GM12878 (cell line): ENCODE results near the gene UTP11. TPM values are rescaled to one million over a fixed set of nuclear protein-coding genes. Genes with fewer than 3 reads are reported as not detected.

Experiments
- ATAC-seq: fragments of 200-7000 bp; cut with Tn5 transposase; 3 replicates; pipeline ENCODE4 v1.9.1; 2020; ENCODE audit warnings: mild to moderate bottlenecking, moderate library complexity
- BruUV-seq: library from RNA; stranded (reverse); fragments of 400-500 nt; replicated peaks from 2 replicates; lab custom pipeline; 2021; lab: Mats Ljungman, UMichigan
- CTCF ChIA-PET: fragments of 300-600 bp; sonication (Branson Sonifier 250); formaldehyde crosslinking; extraction: SDS; loops from one replicate; lab custom pipeline; 2021; ENCODE audit warnings: inconsistent platforms; lab: Yijun Ruan, JAX
- POLR2A ChIA-PET: fragments of 350-600 bp; formaldehyde crosslinking; extraction: SDS; loops from one replicate; lab custom pipeline; 2021; ENCODE audit warnings: inconsistent platforms; lab: Charles Lee
- RAD21 ChIA-PET: fragments of 300-600 bp; sonication (Branson Sonifier 250); formaldehyde crosslinking; loops from one replicate; lab custom pipeline; 2023; ENCODE audit warnings: antibody characterized with exemption; ENCODE audit not compliant: unreplicated experiment; lab: Charles Lee
- SMC1A ChIA-PET: fragments of 300-600 bp; sonication (Branson Sonifier 250); formaldehyde crosslinking; loops from one replicate; lab custom pipeline; 2023; ENCODE audit not compliant: unreplicated experiment, uncharacterized antibody; lab: Charles Lee
- DNase-seq: peaks from one replicate; pipeline ENCODE4 v3.0.0-alpha.2; 2011; ENCODE audit warnings: low read depth, low spot score
- FAIRE-seq: peaks from 3 replicates; lab custom pipeline; 2011; peaks lifted over from hg19 to GRCh38; lab: Jason Lieb, UNC
- H2AFZ ChIP-seq: 2 replicates; pipeline ENCODE4 v1.6.0; 2011; ENCODE audit warnings: low read depth, low read length, control low read depth; ENCODE audit not compliant: control insufficient read depth
- H3K27ac ChIP-seq: 2 replicates; pipeline ENCODE4 v1.5.1; 2011; ENCODE audit warnings: control low read depth; ENCODE audit not compliant: control insufficient read depth, insufficient read depth
- H3K27me3 ChIP-seq, 2 experiments: replicated peaks in 1 of 2; 2 replicates each; pipeline versions ENCODE4 v1.6.0 to v1.6.1; 2011; ENCODE audit warnings: low read length in 1 of 2; ENCODE audit not compliant: control insufficient read depth in 2 of 2, insufficient read depth in 2 of 2
- H3K36me3 ChIP-seq, 2 experiments: 2 replicates each; pipeline ENCODE4 v1.5.1; 2011; ENCODE audit warnings: low read length in 1 of 2; ENCODE audit not compliant: control insufficient read depth in 2 of 2, insufficient read depth in 2 of 2
- H3K4me1 ChIP-seq: 2 replicates; pipeline ENCODE4 v1.6.1; 2011; ENCODE audit warnings: mild to moderate bottlenecking, low read length, moderate library complexity, mixed read lengths; ENCODE audit not compliant: control insufficient read depth, insufficient read depth
- H3K4me2 ChIP-seq: 2 replicates; pipeline ENCODE4 v1.6.0; 2011; ENCODE audit warnings: control low read depth; ENCODE audit not compliant: control insufficient read depth, insufficient read depth
- H3K4me3 ChIP-seq: fragments of 200-600 bp; sonication (generic); 2 replicates; pipeline ENCODE4 v1.5.1; 2016
- H3K79me2 ChIP-seq: 2 replicates; pipeline ENCODE4 v1.6.0; 2011; ENCODE audit warnings: low read length; ENCODE audit not compliant: control insufficient read depth, insufficient read depth
- H3K9ac ChIP-seq: 2 replicates; pipeline ENCODE4 v1.8.0; 2011; ENCODE audit warnings: low read length, control low read depth, mixed read lengths; ENCODE audit not compliant: control insufficient read depth, insufficient read depth
- H3K9me3 ChIP-seq: replicated peaks from 3 replicates; pipeline ENCODE4 v1.5.1; 2011; ENCODE audit warnings: mild to moderate bottlenecking, low read length; ENCODE audit not compliant: control insufficient read depth, insufficient read depth
- H4K20me1 ChIP-seq: 2 replicates; pipeline ENCODE4 v1.6.0; 2011; ENCODE audit not compliant: control insufficient read depth, insufficient read depth
- BHLHE40 ChIP-seq, 2 experiments: fragments of 450-650 bp in 1 of 2; IDR thresholded peaks; 2 replicates each; pipeline ENCODE4 v1.6.1; 2011 to 2017; ENCODE audit warnings: low read depth in 2 of 2, borderline replicate concordance in 1 of 2, improper control_type of control experiment in 1 of 2, low read length in 1 of 2, mild to moderate bottlenecking in 1 of 2
- EP300 ChIP-seq, 2 experiments: fragments of 150-350 bp in 1 of 2; IDR thresholded peaks; 2 replicates each; pipeline ENCODE4 v1.6.1; 2011 to 2012; ENCODE audit warnings: low read depth in 2 of 2, low read length in 2 of 2, borderline replicate concordance in 1 of 2, improper control_type of control experiment in 1 of 2, inconsistent platforms in 1 of 2; ENCODE audit not compliant: control insufficient read depth in 1 of 2
- HDGF ChIP-seq: fragments of 450-650 bp; IDR thresholded peaks from 2 replicates; pipeline ENCODE4 v1.6.1; 2016; ENCODE audit warnings: antibody characterized with exemption
- PML ChIP-seq: IDR thresholded peaks from 2 replicates; pipeline ENCODE4 v1.6.1; 2012; ENCODE audit warnings: low read length, inconsistent platforms
- SKIL ChIP-seq: fragments of 450-650 bp; IDR thresholded peaks from 2 replicates; pipeline ENCODE4 v1.6.1; 2017; ENCODE audit warnings: mild to moderate bottlenecking, low read depth, inconsistent platforms; ENCODE audit not compliant: poor library complexity, severe bottlenecking
- TCF12 ChIP-seq: IDR thresholded peaks from 2 replicates; pipeline ENCODE4 v1.6.1; 2011; ENCODE audit warnings: low read depth, mild to moderate bottlenecking, low read length
- ZBTB11 ChIP-seq: fragments of 450-650 bp; formaldehyde crosslinking; IDR thresholded peaks from 2 replicates; pipeline ENCODE4 v1.5.0; 2022; ENCODE audit warnings: mild to moderate bottlenecking, missing genetic modification characterization
- WGBS: methylation state at CpG from one replicate; pipeline ENCODE4 v1.1.6; 2016; ENCODE audit warnings: low lambda C conversion rate; ENCODE audit not compliant: insufficient replicate concordance, insufficient coverage; ENCODE audit errors: missing lambda C conversion rate; 5-methylcytosine and 5-hydroxymethylcytosine counted together
- in situ Hi-C: fragments of 300-500 bp; cut with MboI; formaldehyde crosslinking; loops from 9 replicates; pipeline ENCODE4 v1.14.3; 2018; ENCODE audit warnings: mixed read lengths
- intact Hi-C: fragments of 100-400 bp; cut with micrococcal nuclease; formaldehyde crosslinking; loops from one replicate; pipeline ENCODE4 v1.14.2; 2022; ENCODE audit not compliant: unreplicated experiment
- polyA plus RNA-seq, 11 experiments: library from polyadenylated mRNA; depleted of rRNA in 4 of 11; unstranded in 6 of 11; stranded (reverse) in 5 of 11; fragments of >200 nt; fragmentation: Nextera tagmentation in 4 of 11; fragmentation: Illumina TruSeq in 1 of 11; extraction: Ambion mirVana in 4 of 11; extraction: Trizol in 1 of 11; gene quantifications; 1 replicate in 1 of 11; 2 replicates in 10 of 11; pipeline versions ENCODE4 v1.2.1 to v1.2.3, GENCODE V29; 2011 to 2016; ENCODE audit warnings: inconsistent platforms in 2 of 11, missing spikeins in 2 of 11, low read depth in 1 of 11
- total RNA-seq, 4 experiments: library from RNA; depleted of rRNA in 3 of 4; stranded (reverse); fragments of >200 nt in 3 of 4; fragmentation: Illumina TruSeq in 1 of 4; extraction: Trizol in 1 of 4; gene quantifications; 2 replicates each; pipeline versions ENCODE4 v1.2.1 to v1.2.3, GENCODE V29; 2013 to 2021

The UTP11 gene
- total and polyA plus RNA-seq, 10 of the 15 experiments (the other 5 are each of a cell fraction or from before 2014, with no cell fraction given), result 34.5 to 146 (median 64.2) TPM

GRCh38 chr1:38051079-38051543 is 38.6 kb downstream of the UTP11 start:
- H3K9ac ChIP-seq, result no peak overlapping the region
- ChIA-PET SMC1A (interaction anchor here (0.7 to 23.8 kb wide), 6 partner anchors 9 to 353 kb away, joined by 3 to 316 read pairs (median 6); no protein-coding TSS in a partner anchor), CTCF (interaction anchor here (0.6 to 4.5 kb wide), 7 partner anchors 10 to 765 kb away, joined by 3 to 92 read pairs (median 6); no protein-coding TSS in a partner anchor), RAD21 (interaction anchor here (0.5 to 5.2 kb wide), 6 partner anchors 11 to 122 kb away, joined by 3 to 61 read pairs (median 27); no protein-coding TSS in a partner anchor), POLR2A (interaction anchor here (0.5 to 4.2 kb wide), 4 partner anchors 9 to 785 kb away, joined by 4 to 32 read pairs (median 10); no protein-coding TSS in a partner anchor)
- intact Hi-C loops (no loop called here), in situ Hi-C loops (no loop called here)
- no peak for FAIRE-seq
- 57% methylated on average over 9 of the region's 9 CpGs for WGBS
- no peak for DNase-seq
- no peak overlapping the region for H2AFZ ChIP-seq
- no peaks in the 10 kb centered on the region for H3K36me3 ChIP-seq
- peaks cover 29% of the 10 kb centered on the region for H3K4me1 ChIP-seq
- no peaks in the 10 kb centered on the region for H3K79me2 ChIP-seq
- no peak overlapping the region for H3K4me2 ChIP-seq
- no peaks in the 10 kb centered on the region for H4K20me1 ChIP-seq
- H3K27ac ChIP-seq, result no peak overlapping the region
- no peak overlapping the region for H3K4me3 ChIP-seq
- no peaks in the 10 kb centered on the region; a peak in 2 of 4 replicates for H3K27me3 ChIP-seq
- ATAC-seq, result no peak
- no peaks in the 10 kb centered on the region for H3K9me3 ChIP-seq
- no TSS peak for BruUV-seq
- no peak for TF ChIP-seq PML

- DNase-seq (peak; percentile 58), FAIRE-seq (peak; percentile 35), ATAC-seq (peak; percentile 85)
- no peaks in the 10 kb centered on the region for H3K27me3 ChIP-seq
- H2AFZ ChIP-seq, result no peak overlapping the region
- H3K27ac ChIP-seq, result no peak overlapping the region
- H3K9me3 ChIP-seq, result no peaks in the 10 kb centered on the region
- no peaks in the 10 kb centered on the region for H3K79me2 ChIP-seq
- H3K4me3 ChIP-seq, result no peak overlapping the region
- no peaks in the 10 kb centered on the region for H3K36me3 ChIP-seq
- SMC1A ChIA-PET, result interaction anchor here (0.7 to 23.8 kb wide), 14 partner anchors 9 to 195 kb away, joined by 3 to 316 read pairs (median 5); no protein-coding TSS in a partner anchor
- POLR2A ChIA-PET, result interaction anchor here (0.5 to 4.2 kb wide), 13 partner anchors 9 to 219 kb away, joined by 3 to 32 read pairs (median 5); no protein-coding TSS in a partner anchor
- no peak overlapping the region for H3K4me2 ChIP-seq
- H3K4me1 ChIP-seq, result peaks cover 29% of the 10 kb centered on the region
- intact Hi-C loops, result no loop called here
- RAD21 ChIA-PET, result interaction anchor here (0.5 to 5.2 kb wide), 15 partner anchors 10 to 533 kb away, joined by 3 to 61 read pairs (median 5); partner anchors contain the start of gene UTP11
- no peaks in the 10 kb centered on the region for H4K20me1 ChIP-seq
- H3K9ac ChIP-seq, result no peak overlapping the region
- no TSS peak for BruUV-seq
- in situ Hi-C loops, result no loop called here
- WGBS, result 8% methylated on average over 3 of the region's 3 CpGs
- CTCF ChIA-PET, result interaction anchor here (0.5 to 4.5 kb wide), 13 partner anchors 10 to 782 kb away, joined by 3 to 92 read pairs (median 4); no protein-coding TSS in a partner anchor
- TF ChIP-seq ZBTB11 (CRISPR knock-in tag) (no peak), SKIL (peak; percentile 98), HDGF (0 out of 2 replicates have a peak, but pooled peaks have one; percentile 34), TCF12 (peak; percentile 59; the same call in 1 of the 2 replicates), EP300 (IDR thresholded peaks at IDR 0.05; ENCODE audit: borderline replicate concordance in 1 of 2, control insufficient read depth in 1 of 2, low read depth in 2 of 2, low read length in 2 of 2) (peak; percentile 54 to 71; a peak in 2 of 4 replicates), BHLHE40 (IDR thresholded peaks at IDR 0.05; ENCODE audit: borderline replicate concordance in 1 of 2, low read depth in 2 of 2, low read length in 1 of 2) (peak in 1 of 2 experiments; percentile 62; a peak in 2 of 4 replicates)
Measured at GRCh38 chr1:38052750-38053415, 40.3 kb downstream of the UTP11 start.
